Measurements from ENCODE around the gene RAB13.

Gene RAB13

DNA sequence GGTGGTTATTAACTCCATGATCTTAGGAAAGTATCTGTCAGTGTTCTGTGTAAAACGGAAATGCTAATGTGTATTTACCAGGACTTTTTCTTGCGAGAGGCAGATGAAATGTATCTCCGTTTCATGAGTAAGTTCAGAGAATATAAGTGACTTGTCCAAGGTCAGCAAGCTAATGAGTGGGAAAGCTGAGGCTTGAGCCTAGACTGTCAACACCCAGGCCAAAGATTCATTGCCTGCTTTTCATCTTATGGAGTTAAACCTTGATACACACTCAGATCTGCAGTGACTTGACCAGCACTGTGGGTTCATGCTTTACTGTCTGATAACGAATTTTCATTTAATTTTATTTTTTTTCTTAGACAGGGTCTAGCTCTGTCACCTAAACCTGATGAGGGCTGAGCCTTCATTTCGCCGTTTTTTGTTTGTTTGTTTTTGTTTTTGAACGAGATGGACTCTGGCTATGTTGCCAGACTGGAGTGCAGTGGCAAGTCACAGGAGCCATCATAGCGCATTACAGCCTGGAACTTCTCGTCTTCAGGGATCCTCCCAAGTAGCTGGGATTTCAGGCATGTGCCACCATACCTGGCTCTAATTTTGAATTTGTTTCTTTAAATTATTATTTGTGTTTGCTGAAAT is 7.7 kb downstream of the RAB13 start:
- no peak for DNase-seq

GRCh38 chr1:153977250-153978240 is 8.6 kb downstream of the RAB13 start, which contains the start of gene JTB:
JTB (minus strand) TSS chr1:153977674; CDS start chr1:153977252, 422 bp downstream.
- DNase-seq: peak in 57 of 58 donors; percentile 57 to 95 (median 83)

DNA sequence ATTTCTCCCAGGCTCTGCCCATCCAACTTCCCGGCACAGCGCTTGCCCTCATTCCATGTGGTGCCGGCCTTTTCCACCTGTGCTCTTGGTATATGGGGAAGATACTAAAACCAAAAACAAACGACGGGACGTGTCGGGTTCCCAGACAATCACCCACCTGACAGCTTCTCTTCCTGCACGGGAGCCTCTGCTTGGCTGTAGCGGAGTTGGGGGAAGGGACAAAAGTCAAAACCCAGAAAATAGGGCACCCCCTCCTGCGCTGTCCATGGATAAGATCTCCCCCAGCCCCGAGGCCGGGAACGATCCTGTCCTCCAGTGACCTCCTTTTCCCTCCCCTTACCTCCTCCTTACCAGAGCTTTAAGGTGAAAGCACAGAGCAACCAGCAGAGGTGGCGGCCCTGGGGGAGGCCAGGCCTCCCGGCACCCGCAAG is 9.3 kb downstream of the RAB13 start:
- DNase-seq: peak in 2 of 58 donors; percentile 41 to 46

GRCh38 chr1:153973525-153973924 is 12.6 kb downstream of the RAB13 start:
- DNase-seq: no peak

DNA sequence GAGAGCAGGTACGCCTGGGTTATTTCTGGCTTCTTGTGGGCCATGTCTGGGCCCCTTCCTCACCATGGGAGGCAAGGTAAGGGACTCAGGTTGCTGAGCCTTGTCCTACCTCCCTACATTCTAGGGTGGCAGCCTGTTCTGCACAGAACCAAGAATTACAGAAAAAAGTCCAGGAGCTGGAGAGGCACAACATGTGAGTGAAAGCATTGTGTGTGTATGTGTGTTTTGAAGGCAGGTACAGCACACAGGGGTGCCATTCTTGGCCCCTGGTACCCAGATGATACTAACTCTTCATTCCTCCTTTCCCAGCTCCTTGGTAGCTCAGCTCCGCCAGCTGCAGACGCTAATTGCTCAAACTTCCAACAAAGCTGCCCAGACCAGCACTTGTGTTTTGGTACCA is 13.1 kb downstream of the RAB13 start:
- no peak for DNase-seq

- no peak for DNase-seq
These were observed 15.8 kb downstream of the RAB13 start for GRCh38 chr1:153970346-153970745.

DNA sequence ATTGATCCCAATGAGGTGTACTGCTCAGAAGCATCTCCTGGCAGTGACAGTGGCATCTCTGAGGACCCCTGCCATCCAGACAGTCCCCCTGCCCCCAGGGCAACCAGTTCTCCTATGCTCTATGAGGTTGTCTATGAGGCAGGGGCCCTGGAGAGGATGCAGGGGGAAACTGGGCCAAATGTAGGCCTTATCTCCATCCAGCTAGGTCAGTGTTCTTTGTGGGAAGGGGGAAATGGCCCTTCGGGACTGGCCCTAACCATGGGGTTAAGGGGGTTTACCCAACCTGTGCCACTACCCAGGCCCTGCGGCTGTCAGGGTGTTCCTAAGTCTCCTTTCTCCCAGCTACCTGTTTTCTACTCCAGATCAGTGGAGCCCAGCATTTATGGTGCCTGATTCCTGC is 17.2 kb downstream of the RAB13 start:
- no peak for DNase-seq

DNA sequence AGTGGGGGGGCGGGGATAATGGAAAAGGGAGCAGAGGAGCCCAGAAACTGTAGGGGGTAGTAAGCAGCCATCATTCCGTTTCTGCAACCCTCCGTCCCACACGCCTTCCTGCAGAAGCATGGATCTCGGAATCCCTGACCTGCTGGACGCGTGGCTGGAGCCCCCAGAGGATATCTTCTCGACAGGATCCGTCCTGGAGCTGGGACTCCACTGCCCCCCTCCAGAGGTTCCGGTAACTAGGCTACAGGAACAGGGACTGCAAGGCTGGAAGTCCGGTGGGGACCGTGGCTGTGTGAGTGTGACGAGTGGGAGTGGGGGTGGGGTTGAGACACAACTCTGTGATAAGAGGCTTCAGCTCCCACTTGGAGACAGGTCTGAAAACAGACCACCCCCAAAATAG is 17.7 kb downstream of the RAB13 start:
- DNase-seq: no peak

- peak in 2 of 58 donors; percentile 44 to 54 for DNase-seq
These were observed 18.2 kb downstream of the RAB13 start for GRCh38 chr1:153968000-153968363.

GRCh38 chr1:153967107-153967999 is 18.8 kb downstream of the RAB13 start, which contains the start of gene CREB3L4:
CREB3L4 (plus strand) TSS chr1:153967902; CDS start chr1:153968526, 624 bp downstream.
- peak; percentile 66 to 96 (median 88) for DNase-seq

DNA sequence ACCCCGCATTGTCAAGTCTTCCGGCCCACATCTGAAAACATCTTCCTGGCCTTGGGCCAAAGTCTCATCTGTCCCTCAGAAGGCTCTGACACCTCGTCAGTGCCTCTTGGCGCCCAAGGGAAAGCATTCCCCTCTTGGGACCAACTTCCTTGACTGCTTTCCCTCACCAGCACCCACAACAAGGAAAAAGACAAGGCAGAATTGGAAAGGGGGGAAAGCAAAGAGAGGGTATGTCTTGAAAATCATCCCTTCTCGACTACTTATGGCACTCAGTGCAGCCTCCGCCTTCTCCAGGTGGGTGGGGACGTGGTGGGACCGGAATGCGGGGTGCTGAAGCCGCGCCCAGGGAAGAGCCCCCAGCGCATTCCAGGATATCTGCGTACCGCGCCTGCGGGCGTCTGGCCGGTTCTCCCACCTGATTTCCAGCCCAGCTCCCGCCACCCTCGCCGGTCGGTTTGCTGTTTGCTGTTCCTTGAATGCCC is 22.2 kb downstream of the RAB13 start:
- peak in 8 of 58 donors; percentile 16 to 52 (median 42) for DNase-seq

- DNase-seq: peak; percentile 71 to 99 (median 96)
These were observed 22.9 kb downstream of the RAB13 start, which contains the start of gene SLC39A1 for GRCh38 chr1:153963030-153963849. SLC39A1 (minus strand) TSS chr1:153963537; CDS start chr1:153962715, 822 bp downstream.

GRCh38 chr1:153962088-153963029 is 23.8 kb downstream of the RAB13 start:
- DNase-seq: peak in 2 of 58 donors; percentile 10 to 12

GRCh38 chr1:153961421-153961820 is 24.7 kb downstream of the RAB13 start:
- no peak for DNase-seq

- no peak for DNase-seq
These were observed 25.9 kb downstream of the RAB13 start for GRCh38 chr1:153960206-153960605.

DNA sequence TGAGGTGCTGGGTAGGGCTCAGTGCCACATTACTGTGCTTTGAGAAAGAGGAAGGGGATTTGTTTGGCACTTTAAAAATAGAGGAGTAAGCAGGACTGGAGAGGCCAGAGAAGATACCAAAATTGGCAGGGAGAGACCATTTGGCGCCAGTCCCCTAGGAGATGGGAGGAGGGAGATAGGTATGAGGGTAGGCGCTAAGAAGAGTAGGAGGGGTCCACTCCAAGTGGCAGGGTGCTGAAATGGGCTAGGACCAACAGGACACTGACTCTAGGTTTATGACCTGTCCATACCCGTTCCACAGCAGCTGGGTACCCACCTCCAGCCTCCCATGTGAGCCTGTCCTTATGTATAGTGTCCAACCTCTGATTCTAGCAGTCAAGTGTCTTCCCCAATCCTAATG is 26.7 kb downstream of the RAB13 start:
- DNase-seq: peak in 2 of 58 donors; percentile 7 to 10

DNA sequence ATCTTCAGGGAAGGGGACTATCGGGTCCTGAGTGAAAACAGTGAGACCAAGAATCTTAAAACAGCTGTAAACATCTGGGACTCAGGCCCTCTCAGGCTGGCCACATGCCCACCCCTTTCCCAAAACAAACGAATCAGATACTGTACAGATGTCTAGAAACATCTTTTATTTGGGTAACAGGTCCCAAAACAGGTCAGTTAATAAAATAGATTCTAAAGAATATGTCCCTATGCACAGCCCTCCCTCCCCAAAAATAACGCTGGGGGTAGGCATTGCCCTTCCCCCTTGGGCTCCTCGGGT is 27.2 kb downstream of the RAB13 start:
- DNase-seq: peak in 1 of 58 donors; percentile 44

- peak; percentile 81 to 99 (median 98) for DNase-seq
These were observed 27.8 kb downstream of the RAB13 start, which contains the start of gene CRTC2 for GRCh38 chr1:153958111-153958960. CRTC2 (minus strand) TSS chr1:153958612; CDS start chr1:153958497, 115 bp downstream.
